Measurements from ENCODE around the gene GNG10. TPM values are rescaled to one million over a fixed set of nuclear protein-coding genes. Genes with fewer than 3 reads are reported as not detected.

GNG10 gene
- total RNA-seq, 1 experiment from 2014 or later = 31.0 TPM

- Mint-ChIP-seq H3K36me3 (ENCODE audit: insufficient read depth in 1 of 3, low read depth in 3 of 3) (peaks cover 0 to 6% (median 4%) of the 10 kb centered on the region in 3 experiments; a peak in 5 of 7 replicates), H3K27ac (no peak overlapping the region)
- no peak overlapping the region for H2AFZ ChIP-seq (ENCODE audit: low read length)
These were observed 23.9 kb upstream of the GNG10 start for GRCh38 chr9:111637421-111637950.

More at GRCh38 chr9:111637421-111637950, 23.9 kb upstream of the GNG10 start:
- H3K27me3 Mint-ChIP-seq (ENCODE audit: low read depth) = no peaks in the 10 kb centered on the region
- Histone ChIP-seq H3K79me1 (ENCODE audit: insufficient read depth, low read depth, low read length, poor library complexity, severe bottlenecking) (peaks cover 2% of the 10 kb centered on the region), H3K27ac (ENCODE audit: insufficient read length, low read depth, low read length) (no peak overlapping the region), H2BK20ac (ENCODE audit: low read depth, low read length, poor library complexity, severe bottlenecking) (no peak overlapping the region), H3K9me3 (ENCODE audit: control insufficient read depth, low read depth, low read length) (no peaks in the 10 kb centered on the region), H4K5ac (ENCODE audit: insufficient read length, low read depth, low read length) (no peak overlapping the region), H3K56ac (ENCODE audit: insufficient read length, low read depth, low read length) (no peak overlapping the region), H2BK15ac (ENCODE audit: low read depth, low read length) (no peak overlapping the region), H3K9ac (ENCODE audit: extremely low read depth, insufficient read length, low read length) (no peak overlapping the region), H3K4ac (ENCODE audit: low read depth, low read length) (no peak overlapping the region), H3K23ac (ENCODE audit: insufficient read length, low read depth, low read length) (no peak overlapping the region), H2BK12ac (ENCODE audit: insufficient read length, low read depth, low read length) (no peak overlapping the region), H4K20me1 (ENCODE audit: control insufficient read depth, insufficient read depth, insufficient read length) (no peaks in the 10 kb centered on the region), H2AK5ac (ENCODE audit: insufficient read length, low read length) (no peak overlapping the region), H2BK5ac (ENCODE audit: insufficient read length, low read length) (no peak overlapping the region), H4K8ac (replicated peaks; ENCODE audit: insufficient read length, low read depth, low read length) (no peak overlapping the region), H3K4me1 (ENCODE audit: insufficient read depth, low read length) (no peaks in the 10 kb centered on the region; the same call in 1 of the 2 replicates), H4K91ac (ENCODE audit: insufficient read length, low read depth, low read length) (no peak overlapping the region), H3K4me2 (ENCODE audit: insufficient read depth, insufficient read length, low read length) (no peak overlapping the region), H3T11ph (ENCODE audit: low read length) (no peak overlapping the region), H3K23me2 (ENCODE audit: insufficient read length, low read depth, low read length, poor library complexity, severe bottlenecking) (no peaks in the 10 kb centered on the region), H3K79me2 (ENCODE audit: insufficient read depth, low read length) (peaks cover 32% of the 10 kb centered on the region), H3K14ac (ENCODE audit: insufficient read depth, low read length) (no peak overlapping the region), H3K27me3 (ENCODE audit: insufficient read depth, low read length) (no peaks in the 10 kb centered on the region), H2BK120ac (ENCODE audit: low read depth, low read length, poor library complexity, severe bottlenecking) (no peak overlapping the region), H3K18ac (ENCODE audit: insufficient read length, low read depth, low read length) (no peak overlapping the region)
- H3K4me3 Mint-ChIP-seq = no peak overlapping the region
- peaks cover 10 to 14% of the 10 kb centered on the region in 2 experiments for H3K4me1 Mint-ChIP-seq
- DNase-seq = no peak
- no peaks in the 10 kb centered on the region; a peak in 1 of 5 replicates for H3K9me3 Mint-ChIP-seq
- 100% methylated on average over 1 of the region's 6 CpGs for WGBS (ENCODE audit: extremely low coverage, insufficient read length, low lambda C conversion rate)
- no peak for TF ChIP-seq CTCF (conservative IDR thresholded peaks at IDR 0.05)
